ENCODE data around the gene RARRES2. TPM values are rescaled to one million over a fixed set of nuclear protein-coding genes. Genes with fewer than 3 reads are reported as not detected.

Gene RARRES2
- total and polyA plus RNA-seq, 2 of the 13 experiments (the other 11 are each of a cell fraction or from before 2014, with no cell fraction given): 134 to 172 TPM

DNA sequence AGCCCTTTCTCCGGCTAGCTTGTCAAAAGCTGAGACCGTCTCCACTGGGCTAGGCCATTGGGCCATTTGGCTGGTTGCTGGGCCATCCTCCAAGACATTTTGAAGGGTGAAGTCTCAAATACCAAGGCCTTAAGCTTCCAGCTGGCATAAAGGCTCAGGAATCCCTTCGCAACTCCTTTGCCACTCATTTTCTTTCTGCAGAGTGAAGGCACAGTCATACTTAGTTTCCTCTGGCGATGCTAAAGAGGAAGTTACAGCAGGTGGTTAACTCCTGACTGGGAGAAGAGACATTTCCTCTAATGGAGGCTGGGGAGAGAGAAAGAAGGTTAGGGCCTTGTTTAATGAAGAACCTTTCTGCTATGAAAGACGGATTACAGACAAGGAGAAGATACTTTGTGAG lies 22.4 kb upstream of the RARRES2 start (continued):
- TF ChIP-seq, protein P1, sequence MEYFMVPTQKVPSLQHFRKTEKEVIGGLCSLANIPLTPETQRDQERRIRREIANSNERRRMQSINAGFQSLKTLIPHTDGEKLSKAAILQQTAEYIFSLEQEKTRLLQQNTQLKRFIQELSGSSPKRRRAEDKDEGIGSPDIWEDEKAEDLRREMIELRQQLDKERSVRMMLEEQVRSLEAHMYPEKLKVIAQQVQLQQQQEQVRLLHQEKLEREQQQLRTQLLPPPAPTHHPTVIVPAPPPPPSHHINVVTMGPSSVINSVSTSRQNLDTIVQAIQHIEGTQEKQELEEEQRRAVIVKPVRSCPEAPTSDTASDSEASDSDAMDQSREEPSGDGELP (IDR thresholded peaks at IDR 0.05; ENCODE audit: borderline replicate concordance, low read depth): no peak
- TF ChIP-seq ZBTB3 (CRISPR knock-in tag; IDR thresholded peaks at IDR 0.05; ENCODE audit: borderline replicate concordance, low read depth) (no peak), PTBP1 (IDR thresholded peaks at IDR 0.05; ENCODE audit: low read depth, low read length, poor library complexity, severe bottlenecking) (no peak), FOXA1 (IDR thresholded peaks at IDR 0.05) (no peak), FOXA1 (CRISPR knock-in tag; IDR thresholded peaks at IDR 0.05) (no peak), KDM1A (CRISPR knock-in tag; IDR thresholded peaks at IDR 0.05) (no peak), ZMYM2 (CRISPR knock-in tag; IDR thresholded peaks at IDR 0.05) (no peak)
- TF ChIP-seq, protein P2, sequence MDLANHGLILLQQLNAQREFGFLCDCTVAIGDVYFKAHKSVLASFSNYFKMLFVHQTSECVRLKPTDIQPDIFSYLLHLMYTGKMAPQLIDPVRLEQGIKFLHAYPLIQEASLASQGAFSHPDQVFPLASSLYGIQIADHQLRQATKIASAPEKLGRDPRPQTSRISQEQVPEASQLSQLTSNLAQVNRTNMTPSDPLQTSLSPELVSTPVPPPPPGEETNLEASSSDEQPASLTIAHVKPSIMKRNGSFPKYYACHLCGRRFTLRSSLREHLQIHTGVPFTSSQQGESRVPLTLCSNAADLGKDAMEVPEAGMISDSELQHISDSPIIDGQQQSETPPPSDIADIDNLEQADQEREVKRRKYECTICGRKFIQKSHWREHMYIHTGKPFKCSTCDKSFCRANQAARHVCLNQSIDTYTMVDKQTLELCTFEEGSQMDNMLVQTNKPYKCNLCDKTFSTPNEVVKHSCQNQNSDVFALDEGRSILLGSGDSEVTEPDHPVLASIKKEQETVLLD (CRISPR knock-in tag; IDR thresholded peaks at IDR 0.05; ENCODE audit: low read depth): no peak

DNA sequence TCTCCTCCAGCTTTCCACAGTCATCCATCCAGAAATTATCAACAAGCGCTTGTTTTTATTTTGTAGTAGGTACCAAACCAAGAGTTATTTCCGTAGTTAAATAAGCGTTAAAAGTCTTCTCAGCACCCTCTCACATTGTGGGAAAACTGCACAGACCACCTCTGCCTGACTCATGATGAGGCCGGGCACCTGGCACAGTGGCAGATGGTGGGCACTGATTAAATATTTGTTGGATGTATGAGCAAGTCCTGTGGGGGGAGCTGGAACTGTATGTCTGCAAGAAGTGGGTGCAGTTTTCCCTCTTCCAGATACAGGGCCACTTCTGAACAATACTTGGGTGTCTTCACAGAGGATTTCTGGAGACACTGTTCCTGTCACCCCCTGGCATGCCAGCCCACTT lies 21.9 kb upstream of the RARRES2 start:
- peaks cover 36% of the 10 kb centered on the region for H3K4me1 ChIP-seq (ENCODE audit: insufficient read depth, low read length)
- FAIRE-seq: no peak
- no peak overlapping the region for H3K27ac ChIP-seq (ENCODE audit: extremely low read length, insufficient read depth, low read length)
- no peak overlapping the region for H2AFZ ChIP-seq (ENCODE audit: low read length)
- WGBS (ENCODE audit: low lambda C conversion rate): 85% methylated on average over 4 of the region's 4 CpGs
- no peaks in the 10 kb centered on the region for H3K9me3 ChIP-seq (ENCODE audit: low read length)
- no peaks in the 10 kb centered on the region for H3K79me2 ChIP-seq (ENCODE audit: insufficient read depth, low read length)
- no TSS peak for BruUV-seq (replicated peaks)
- intact Hi-C loops (cut with micrococcal nuclease; ENCODE audit: unreplicated experiment) (no loop called here), in situ Hi-C loops (cut with HindIII; ENCODE audit: extremely low pct_ligation_motif_present, low pct_unique_long_range_greater_than_20kb) (no loop called here)
- no peak overlapping the region for H3K4me3 ChIP-seq (replicated peaks in 1 of 3; ENCODE audit: insufficient read depth in 1 of 3, low read depth in 2 of 3, low read length in 3 of 3)
- ChIA-PET CTCF (ENCODE audit: low intra/inter-chr PET ratio, low total read pairs) (no interaction called here), POLR2A (interaction anchor here (0.7 to 1.0 kb wide), 2 partner anchors 20 to 23 kb away, joined by 3 read pairs; no protein-coding TSS in a partner anchor)
- no peak overlapping the region for H3K4me2 ChIP-seq (ENCODE audit: low read depth, low read length)
- H3K9ac ChIP-seq (ENCODE audit: insufficient read depth, low read depth, low read length): no peak overlapping the region
- H4K20me1 ChIP-seq (ENCODE audit: insufficient read depth, low read length): no peaks in the 10 kb centered on the region
- ATAC-seq: no peak
- H3K27me3 ChIP-seq (ENCODE audit: control insufficient read depth in 1 of 2, insufficient read depth in 2 of 2, low read length in 2 of 2): no peaks in the 10 kb centered on the region
- H3K36me3 ChIP-seq (replicated peaks in 1 of 2; ENCODE audit: control insufficient read depth in 1 of 2, insufficient read depth in 2 of 2, low read length in 2 of 2): no peaks in the 10 kb centered on the region
- no peak for DNase-seq (ENCODE audit: low spot score)
- TF ChIP-seq HNRNPLL (IDR thresholded peaks at IDR 0.05; ENCODE audit: low read depth, low read length, poor library complexity, severe bottlenecking): no peak
- TF ChIP-seq, protein P3, sequence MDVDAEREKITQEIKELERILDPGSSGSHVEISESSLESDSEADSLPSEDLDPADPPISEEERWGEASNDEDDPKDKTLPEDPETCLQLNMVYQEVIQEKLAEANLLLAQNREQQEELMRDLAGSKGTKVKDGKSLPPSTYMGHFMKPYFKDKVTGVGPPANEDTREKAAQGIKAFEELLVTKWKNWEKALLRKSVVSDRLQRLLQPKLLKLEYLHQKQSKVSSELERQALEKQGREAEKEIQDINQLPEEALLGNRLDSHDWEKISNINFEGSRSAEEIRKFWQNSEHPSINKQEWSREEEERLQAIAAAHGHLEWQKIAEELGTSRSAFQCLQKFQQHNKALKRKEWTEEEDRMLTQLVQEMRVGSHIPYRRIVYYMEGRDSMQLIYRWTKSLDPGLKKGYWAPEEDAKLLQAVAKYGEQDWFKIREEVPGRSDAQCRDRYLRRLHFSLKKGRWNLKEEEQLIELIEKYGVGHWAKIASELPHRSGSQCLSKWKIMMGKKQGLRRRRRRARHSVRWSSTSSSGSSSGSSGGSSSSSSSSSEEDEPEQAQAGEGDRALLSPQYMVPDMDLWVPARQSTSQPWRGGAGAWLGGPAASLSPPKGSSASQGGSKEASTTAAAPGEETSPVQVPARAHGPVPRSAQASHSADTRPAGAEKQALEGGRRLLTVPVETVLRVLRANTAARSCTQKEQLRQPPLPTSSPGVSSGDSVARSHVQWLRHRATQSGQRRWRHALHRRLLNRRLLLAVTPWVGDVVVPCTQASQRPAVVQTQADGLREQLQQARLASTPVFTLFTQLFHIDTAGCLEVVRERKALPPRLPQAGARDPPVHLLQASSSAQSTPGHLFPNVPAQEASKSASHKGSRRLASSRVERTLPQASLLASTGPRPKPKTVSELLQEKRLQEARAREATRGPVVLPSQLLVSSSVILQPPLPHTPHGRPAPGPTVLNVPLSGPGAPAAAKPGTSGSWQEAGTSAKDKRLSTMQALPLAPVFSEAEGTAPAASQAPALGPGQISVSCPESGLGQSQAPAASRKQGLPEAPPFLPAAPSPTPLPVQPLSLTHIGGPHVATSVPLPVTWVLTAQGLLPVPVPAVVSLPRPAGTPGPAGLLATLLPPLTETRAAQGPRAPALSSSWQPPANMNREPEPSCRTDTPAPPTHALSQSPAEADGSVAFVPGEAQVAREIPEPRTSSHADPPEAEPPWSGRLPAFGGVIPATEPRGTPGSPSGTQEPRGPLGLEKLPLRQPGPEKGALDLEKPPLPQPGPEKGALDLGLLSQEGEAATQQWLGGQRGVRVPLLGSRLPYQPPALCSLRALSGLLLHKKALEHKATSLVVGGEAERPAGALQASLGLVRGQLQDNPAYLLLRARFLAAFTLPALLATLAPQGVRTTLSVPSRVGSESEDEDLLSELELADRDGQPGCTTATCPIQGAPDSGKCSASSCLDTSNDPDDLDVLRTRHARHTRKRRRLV (CRISPR knock-in tag; IDR thresholded peaks at IDR 0.05): no peak
- TF ChIP-seq, protein P4, sequence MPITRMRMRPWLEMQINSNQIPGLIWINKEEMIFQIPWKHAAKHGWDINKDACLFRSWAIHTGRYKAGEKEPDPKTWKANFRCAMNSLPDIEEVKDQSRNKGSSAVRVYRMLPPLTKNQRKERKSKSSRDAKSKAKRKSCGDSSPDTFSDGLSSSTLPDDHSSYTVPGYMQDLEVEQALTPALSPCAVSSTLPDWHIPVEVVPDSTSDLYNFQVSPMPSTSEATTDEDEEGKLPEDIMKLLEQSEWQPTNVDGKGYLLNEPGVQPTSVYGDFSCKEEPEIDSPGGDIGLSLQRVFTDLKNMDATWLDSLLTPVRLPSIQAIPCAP (CRISPR knock-in tag; IDR thresholded peaks at IDR 0.05; ENCODE audit: low read depth): no peak
- TF ChIP-seq, protein P5, sequence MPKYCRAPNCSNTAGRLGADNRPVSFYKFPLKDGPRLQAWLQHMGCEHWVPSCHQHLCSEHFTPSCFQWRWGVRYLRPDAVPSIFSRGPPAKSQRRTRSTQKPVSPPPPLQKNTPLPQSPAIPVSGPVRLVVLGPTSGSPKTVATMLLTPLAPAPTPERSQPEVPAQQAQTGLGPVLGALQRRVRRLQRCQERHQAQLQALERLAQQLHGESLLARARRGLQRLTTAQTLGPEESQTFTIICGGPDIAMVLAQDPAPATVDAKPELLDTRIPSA (CRISPR knock-in tag; IDR thresholded peaks at IDR 0.05; ENCODE audit: borderline replicate concordance): no peak
- no peak for TF ChIP-seq NFIC (IDR thresholded peaks at IDR 0.05; ENCODE audit: low read length)
- TF ChIP-seq HDAC2 (CRISPR knock-in tag; IDR thresholded peaks at IDR 0.05): no peak
- no peak for TF ChIP-seq SIX1 (CRISPR knock-in tag; IDR thresholded peaks at IDR 0.05; ENCODE audit: borderline replicate concordance)

Measured in HepG2 (cell line).